ENCODE data around the gene CFAP58.
"Not testable (repeated sequence)": the region's sequence is repeated elsewhere in the genome, so short reads cannot be mapped to it uniquely, and the experiment has no call there.

Gene CFAP58

GRCh38 chr10:104450490-104450889, 96.9 kb downstream of the CFAP58 start:
- DNase-seq (no peak), ATAC-seq (no peak)
- Mint-ChIP-seq H3K27ac (no peak overlapping the region), H3K4me1 (no peaks in the 10 kb centered on the region), H3K4me3 (no peak overlapping the region), H3K9me3 (no peaks in the 10 kb centered on the region), H3K27me3 (peaks cover 27% of the 10 kb centered on the region)

GRCh38 chr10:104450954-104451353, 97.3 kb downstream of the CFAP58 start:
- no peaks in the 10 kb centered on the region for H3K4me1 Mint-ChIP-seq
- peaks cover 32% of the 10 kb centered on the region for H3K27me3 Mint-ChIP-seq
- DNase-seq (no peak), ATAC-seq (no peak)
- no peak overlapping the region for H3K27ac Mint-ChIP-seq
- no peak overlapping the region for H3K4me3 Mint-ChIP-seq
- no peaks in the 10 kb centered on the region for H3K9me3 Mint-ChIP-seq

- ATAC-seq (no peak), DNase-seq (no peak)
- Mint-ChIP-seq H3K27ac (peak overlapping the region in 1 of 2 donors; percentile 8), H3K9me3 (no peaks in the 10 kb centered on the region), H3K4me3 (no peak overlapping the region), H3K27me3 (peaks cover 25% of the 10 kb centered on the region), H3K4me1 (peaks cover 7% of the 10 kb centered on the region)
Observed at GRCh38 chr10:104452977-104453376, 99.3 kb downstream of the CFAP58 start.

- H3K27me3 Mint-ChIP-seq: peaks cover 32% of the 10 kb centered on the region
Observed at GRCh38 chr10:104456802-104457542, 103.3 kb downstream of the CFAP58 start.

GRCh38 chr10:104457543-104457828, 103.9 kb downstream of the CFAP58 start:
- DNase-seq: no peak
- H3K27ac Mint-ChIP-seq: no peak overlapping the region
- H3K4me1 Mint-ChIP-seq: peaks cover 7% of the 10 kb centered on the region
- no peak overlapping the region for H3K4me3 Mint-ChIP-seq
- H3K9me3 Mint-ChIP-seq: no peaks in the 10 kb centered on the region
- peaks cover 37% of the 10 kb centered on the region for H3K27me3 Mint-ChIP-seq
- no peak for ATAC-seq

More at GRCh38 chr10:104456802-104457542, 103.3 kb downstream of the CFAP58 start:
- no peak for ATAC-seq
- no peaks in the 10 kb centered on the region for H3K9me3 Mint-ChIP-seq
- no peak overlapping the region for H3K4me3 Mint-ChIP-seq
- no peak overlapping the region for H3K27ac Mint-ChIP-seq
- DNase-seq: no peak
- peaks cover 7% of the 10 kb centered on the region for H3K4me1 Mint-ChIP-seq

GRCh38 chr10:104465575-104465974, 111.9 kb downstream of the CFAP58 start:
- ATAC-seq, H3K4me3 Mint-ChIP-seq, H3K4me1 Mint-ChIP-seq, DNase-seq, H3K27ac Mint-ChIP-seq: not testable (repeated sequence)
- H3K9me3 Mint-ChIP-seq: peaks cover 14 to 25% of the 10 kb centered on the region in 2 donors
- H3K27me3 Mint-ChIP-seq: peaks cover 40% of the 10 kb centered on the region

GRCh38 chr10:104468818-104469217, 115.2 kb downstream of the CFAP58 start:
- not testable (repeated sequence) for H3K4me3 Mint-ChIP-seq, H3K4me1 Mint-ChIP-seq, ATAC-seq, H3K27ac Mint-ChIP-seq, DNase-seq
- H3K9me3 Mint-ChIP-seq: peaks cover 9 to 12% of the 10 kb centered on the region in 2 donors
- H3K27me3 Mint-ChIP-seq: peaks cover 17% of the 10 kb centered on the region

GRCh38 chr10:104472505-104472904, 118.9 kb downstream of the CFAP58 start:
- no peak for DNase-seq
- Mint-ChIP-seq H3K27me3 (peaks cover 7% of the 10 kb centered on the region), H3K27ac (peak overlapping the region in 1 of 2 donors; percentile 3), H3K4me3 (no peak overlapping the region), H3K9me3 (no peaks in the 10 kb centered on the region), H3K4me1 (no peaks in the 10 kb centered on the region)
- ATAC-seq: no peak

GRCh38 chr10:104472957-104473745, 119.5 kb downstream of the CFAP58 start:
- Mint-ChIP-seq H3K4me1 (no peaks in the 10 kb centered on the region), H3K27me3 (peaks cover 7% of the 10 kb centered on the region), H3K27ac (no peak overlapping the region), H3K9me3 (no peaks in the 10 kb centered on the region), H3K4me3 (no peak overlapping the region)
- DNase-seq: no peak
- ATAC-seq: no peak

- DNase-seq: no peak
- peaks cover 5% of the 10 kb centered on the region for H3K4me1 Mint-ChIP-seq
- H3K27me3 Mint-ChIP-seq: peaks cover 19% of the 10 kb centered on the region
- no peak overlapping the region for H3K27ac Mint-ChIP-seq
- peak; percentile 64 for ATAC-seq
- no peaks in the 10 kb centered on the region for H3K9me3 Mint-ChIP-seq
- H3K4me3 Mint-ChIP-seq: no peak overlapping the region
Observed at GRCh38 chr10:104478380-104478779, 124.7 kb downstream of the CFAP58 start.

- Mint-ChIP-seq H3K9me3 (no peaks in the 10 kb centered on the region), H3K4me1 (peaks cover 9% of the 10 kb centered on the region), H3K27me3 (peaks cover 25% of the 10 kb centered on the region), H3K27ac (no peak overlapping the region), H3K4me3 (no peak overlapping the region)
- ATAC-seq (no peak), DNase-seq (no peak)
Observed at GRCh38 chr10:104479906-104480593, 126.4 kb downstream of the CFAP58 start.

GRCh38 chr10:104480797-104481196, 127.2 kb downstream of the CFAP58 start:
- no peaks in the 10 kb centered on the region for H3K9me3 Mint-ChIP-seq
- DNase-seq (no peak), ATAC-seq (no peak)
- H3K4me1 Mint-ChIP-seq: peaks cover 9% of the 10 kb centered on the region
- peaks cover 29% of the 10 kb centered on the region for H3K27me3 Mint-ChIP-seq
- no peak overlapping the region for H3K4me3 Mint-ChIP-seq
- H3K27ac Mint-ChIP-seq: peak overlapping the region in 1 of 2 donors; percentile 49

- DNase-seq (peak in 1 of 2 donors; percentile 18), ATAC-seq (peak; percentile 54)
- Mint-ChIP-seq H3K4me1 (peaks cover 9% of the 10 kb centered on the region), H3K27me3 (peaks cover 37% of the 10 kb centered on the region), H3K4me3 (no peak overlapping the region), H3K9me3 (no peaks in the 10 kb centered on the region), H3K27ac (peak overlapping the region in 1 of 2 donors; percentile 45)
Observed at GRCh38 chr10:104483582-104483981, 129.9 kb downstream of the CFAP58 start.

GRCh38 chr10:104485632-104486031, 132.0 kb downstream of the CFAP58 start:
- peaks cover 9% of the 10 kb centered on the region for H3K4me1 Mint-ChIP-seq
- no peak overlapping the region for H3K27ac Mint-ChIP-seq
- no peaks in the 10 kb centered on the region for H3K9me3 Mint-ChIP-seq
- DNase-seq (no peak), ATAC-seq (no peak)
- H3K4me3 Mint-ChIP-seq: no peak overlapping the region
- H3K27me3 Mint-ChIP-seq: peaks cover 37% of the 10 kb centered on the region

- no peak overlapping the region for H3K4me3 Mint-ChIP-seq
- peaks cover 33% of the 10 kb centered on the region for H3K27me3 Mint-ChIP-seq
- peaks cover 9% of the 10 kb centered on the region for H3K4me1 Mint-ChIP-seq
- no peaks in the 10 kb centered on the region for H3K9me3 Mint-ChIP-seq
- ATAC-seq (no peak), DNase-seq (no peak)
- H3K27ac Mint-ChIP-seq: no peak overlapping the region
Observed at GRCh38 chr10:104486803-104487202, 133.2 kb downstream of the CFAP58 start.

Measured in stimulated activated naive CD8-positive, alpha-beta T cell treated with anti-CD3 and anti-CD28 coated beads, Interleukin-15, amount 100 ng/mL, for 72 hours (primary cell).